Common myeloid progenitor, CD34-positive (primary cell): ENCODE data around the gene HAPSTR1.

Source experiments
- CTCF ChIA-PET: fragments of 350-600 bp; sonication (Branson Sonifier 250); formaldehyde crosslinking; loops from one replicate; lab custom pipeline; 2021; ENCODE audit warnings: antibody characterized with exemption; lab: Charles Lee
- POLR2A ChIA-PET: fragments of 350-600 bp; sonication (Branson Sonifier 250); formaldehyde crosslinking; loops from one replicate; lab custom pipeline; 2021; ENCODE audit warnings: antibody characterized with exemption; lab: Charles Lee
- DNase-seq, 3 donors: peaks; one replicate each; pipeline versions ENCODE4 v3.0.0 to v3.0.0-alpha.2; 2013
- H3K27ac ChIP-seq, 2 experiments: 1 replicate in 1 of 2; 2 replicates in 1 of 2; pipeline ENCODE4 v1.7.0; 2013; ENCODE audit warnings: inconsistent platforms in 2 of 2, low read length in 2 of 2, mild to moderate bottlenecking in 2 of 2, low read depth in 1 of 2, moderate library complexity in 1 of 2; ENCODE audit not compliant: severe bottlenecking in 2 of 2, insufficient read depth in 1 of 2, poor library complexity in 1 of 2
- H3K27me3 ChIP-seq, 5 experiments: replicated peaks in 2 of 5; 1 replicate in 3 of 5; 2 replicates in 2 of 5; pipeline versions ENCODE4 v1.6.1 to v1.7.0; 2013; ENCODE audit warnings: low read length in 4 of 5, mild to moderate bottlenecking in 2 of 5, moderate library complexity in 2 of 5, inconsistent platforms in 1 of 5; ENCODE audit not compliant: insufficient read depth in 5 of 5, control insufficient read depth in 4 of 5
- H3K36me3 ChIP-seq, 4 experiments: 1 replicate in 2 of 4; 2 replicates in 2 of 4; pipeline versions ENCODE4 v1.6.1 to v1.7.0; 2013; ENCODE audit warnings: low read length in 3 of 4, control low read depth in 1 of 4, mild to moderate bottlenecking in 1 of 4; ENCODE audit not compliant: control insufficient read depth in 4 of 4, insufficient read depth in 4 of 4
- H3K4me1 ChIP-seq, 4 experiments: 1 replicate in 3 of 4; 2 replicates in 1 of 4; pipeline versions ENCODE4 v1.6.1 to v1.7.1; 2013; ENCODE audit warnings: low read length in 3 of 4, mild to moderate bottlenecking in 3 of 4, control low read depth in 1 of 4, inconsistent platforms in 1 of 4, moderate library complexity in 1 of 4; ENCODE audit not compliant: control insufficient read depth in 4 of 4, insufficient read depth in 4 of 4; ENCODE audit errors: control extremely low read depth in 1 of 4
- H3K4me3 ChIP-seq, 7 experiments: 1 replicate in 4 of 7; 2 replicates in 3 of 7; pipeline versions ENCODE4 v1.5.1 to v1.7.0; 2013; ENCODE audit warnings: mild to moderate bottlenecking in 7 of 7, low read length in 6 of 7, moderate library complexity in 6 of 7, inconsistent platforms in 2 of 7, low read depth in 2 of 7, control low read depth in 1 of 7; ENCODE audit not compliant: insufficient read depth in 4 of 7, control insufficient read depth in 1 of 7; ENCODE audit errors: extremely low read depth in 1 of 7
- H3K9me3 ChIP-seq, 5 experiments: 1 replicate in 4 of 5; 2 replicates in 1 of 5; pipeline versions ENCODE4 v1.6.1 to v1.7.1; 2013; ENCODE audit warnings: low read length in 4 of 5, mild to moderate bottlenecking in 2 of 5, inconsistent platforms in 1 of 5, low read depth in 1 of 5, moderate library complexity in 1 of 5; ENCODE audit not compliant: control insufficient read depth in 4 of 5, insufficient read depth in 2 of 5; ENCODE audit errors: control extremely low read depth in 1 of 5
- WGBS: methylation state at CpG from one replicate; pipeline ENCODE4 v1.1.5; 2013; ENCODE audit not compliant: insufficient coverage; 5-methylcytosine and 5-hydroxymethylcytosine counted together

Gene HAPSTR1

GRCh38 chr16:9095656-9096397 lies 4.4 kb downstream of the HAPSTR1 start:
- Histone ChIP-seq H3K4me3 (peak overlapping the region in 4 of 7 experiments; percentile 16 to 55 (median 28)), H3K27me3 (no peaks in the 10 kb centered on the region), H3K27ac (no peak overlapping the region), H3K36me3 (peaks cover 2 to 48% (median 12%) of the 10 kb centered on the region in 4 experiments), H3K9me3 (no peaks in the 10 kb centered on the region), H3K4me1 (peaks cover 48 to 70% (median 58%) of the 10 kb centered on the region in 4 experiments)
- ChIA-PET CTCF (interaction anchor here (1.4 to 1.9 kb wide), 3 partner anchors 26 to 160 kb away, joined by 4 to 5 read pairs (median 5); no protein-coding TSS in a partner anchor), POLR2A (no interaction called here)
- no peak for DNase-seq
- 88% methylated on average over 1 of the region's 1 CpG for WGBS

- ChIA-PET POLR2A (no interaction called here), CTCF (interaction anchor here (1.4 to 2.5 kb wide), 4 partner anchors 25 to 160 kb away, joined by 4 to 7 read pairs (median 5); no protein-coding TSS in a partner anchor)
- no peak for DNase-seq
- peaks cover 47 to 68% (median 57%) of the 10 kb centered on the region in 4 experiments for H3K4me1 ChIP-seq
- H3K27me3 ChIP-seq, result no peaks in the 10 kb centered on the region
- H3K27ac ChIP-seq, result no peak overlapping the region
- 86% methylated on average over 1 of the region's 2 CpGs for whole genome bisulfite sequencing
- no peaks in the 10 kb centered on the region for H3K9me3 ChIP-seq
- no peak overlapping the region for H3K4me3 ChIP-seq
- peaks cover 2 to 55% (median 13%) of the 10 kb centered on the region in 4 experiments for H3K36me3 ChIP-seq
Measured at GRCh38 chr16:9096416-9096952, 5.0 kb downstream of the HAPSTR1 start.

GRCh38 chr16:9097266-9098219 lies 6.1 kb downstream of the HAPSTR1 start:
- no peak overlapping the region for H3K4me3 ChIP-seq
- peaks cover 47 to 77% (median 63%) of the 10 kb centered on the region in 4 experiments for H3K4me1 ChIP-seq
- no peak for DNase-seq
- H3K27ac ChIP-seq, result no peak overlapping the region
- H3K27me3 ChIP-seq, result no peaks in the 10 kb centered on the region
- no peaks in the 10 kb centered on the region for H3K9me3 ChIP-seq
- WGBS, result 95% methylated on average over 8 of the region's 10 CpGs
- ChIA-PET POLR2A (no interaction called here), CTCF (interaction anchor here (1.0 to 2.5 kb wide), 5 partner anchors 23 to 161 kb away, joined by 3 to 7 read pairs (median 4); no protein-coding TSS in a partner anchor)
- peaks cover 2 to 57% (median 13%) of the 10 kb centered on the region in 4 experiments for H3K36me3 ChIP-seq

GRCh38 chr16:9098377-9099090 lies 7.1 kb downstream of the HAPSTR1 start:
- ChIA-PET POLR2A (no interaction called here), CTCF (interaction anchor here (1.4 to 2.5 kb wide), 3 partner anchors 27 to 51 kb away, joined by 4 to 7 read pairs (median 4); no protein-coding TSS in a partner anchor)
- DNase-seq, result no peak
- Histone ChIP-seq H3K4me3 (no peak overlapping the region), H3K9me3 (no peaks in the 10 kb centered on the region), H3K27ac (peak overlapping the region in 1 of 2 experiments; percentile 18), H3K27me3 (no peaks in the 10 kb centered on the region), H3K36me3 (peaks cover 1 to 59% (median 19%) of the 10 kb centered on the region in 4 experiments), H3K4me1 (peaks cover 49 to 80% (median 64%) of the 10 kb centered on the region in 4 experiments)
- WGBS, result 78% methylated on average over 1 of the region's 4 CpGs

DNA sequence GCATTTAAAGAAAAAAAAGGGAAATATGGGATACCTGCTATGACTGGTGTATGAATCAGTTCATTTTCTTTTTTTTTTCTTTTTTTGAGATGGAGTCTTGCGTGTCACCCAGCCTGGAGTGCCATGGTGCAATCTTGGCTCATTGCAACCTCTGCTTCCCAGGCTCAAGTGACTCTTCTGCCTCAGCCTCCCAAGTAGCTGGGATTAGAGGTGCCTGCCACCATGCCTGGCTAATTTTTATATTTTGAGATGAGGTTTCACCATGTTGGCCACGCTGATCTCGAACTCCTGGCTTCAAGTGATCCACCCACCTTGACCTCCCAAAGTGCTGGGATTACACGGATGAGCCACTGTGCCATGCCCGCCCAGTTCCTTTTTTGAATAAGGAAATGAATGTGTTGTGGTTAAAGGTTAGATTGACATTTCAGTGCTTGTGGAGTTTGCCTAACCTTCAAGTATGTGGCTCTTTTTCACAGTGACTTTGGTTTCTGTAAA lies 7.7 kb downstream of the HAPSTR1 start:
- H3K4me1 ChIP-seq, result peaks cover 48 to 76% (median 57%) of the 10 kb centered on the region in 4 experiments
- no peaks in the 10 kb centered on the region for H3K27me3 ChIP-seq
- ChIA-PET POLR2A (no interaction called here), CTCF (interaction anchor here (1.6 to 2.7 kb wide), 2 partner anchors 11 to 23 kb away, joined by 3 to 12 read pairs; no protein-coding TSS in a partner anchor)
- H3K4me3 ChIP-seq, result peak overlapping the region in 3 of 7 experiments; percentile 19 to 60 (median 26)
- 67% methylated on average over 3 of the region's 5 CpGs for WGBS
- peak overlapping the region in 1 of 2 experiments; percentile 18 for H3K27ac ChIP-seq
- peak; percentile 38 to 78 (median 69) for DNase-seq
- peaks cover 6 to 60% (median 20%) of the 10 kb centered on the region in 4 experiments for H3K36me3 ChIP-seq
- H3K9me3 ChIP-seq, result no peaks in the 10 kb centered on the region

GRCh38 chr16:9102379-9102778 lies 10.9 kb downstream of the HAPSTR1 start:
- POLR2A ChIA-PET, result interaction anchor here (3.9 kb wide), 1 partner anchor 11 kb away, joined by 16 read pairs; the partner anchor contains the start of gene HAPSTR1
- Histone ChIP-seq H3K27me3 (no peaks in the 10 kb centered on the region), H3K4me3 (peak overlapping the region in 1 of 7 experiments; percentile 19), H3K27ac (no peak overlapping the region), H3K9me3 (no peaks in the 10 kb centered on the region), H3K4me1 (peaks cover 27 to 55% (median 34%) of the 10 kb centered on the region in 4 experiments), H3K36me3 (peaks cover 19 to 75% (median 39%) of the 10 kb centered on the region in 4 experiments)
- CTCF ChIA-PET, result interaction anchor here (0.7 to 2.2 kb wide), 4 partner anchors 9 to 234 kb away, joined by 3 to 11 read pairs (median 4); partner anchors contain the start of gene CARHSP1
- DNase-seq, result peak in 2 of 3 donors; percentile 68 to 72
- WGBS, result 33% methylated on average over 1 of the region's 2 CpGs
